Keratinocyte (primary cell): ENCODE results near the gene MBIP. TPM values are rescaled to one million over a fixed set of nuclear protein-coding genes. Genes with fewer than 3 reads are reported as not detected.

Source experiments
- DNase-seq: peaks from one replicate; pipeline ENCODE4 v3.0.0-alpha.2; 2011; ENCODE audit warnings: low read depth, missing footprints, low spot score
- FAIRE-seq: peaks from 2 replicates; lab custom pipeline; 2011; peaks lifted over from hg19 to GRCh38; lab: Jason Lieb, UNC
- H2AFZ ChIP-seq: 2 replicates; pipeline ENCODE4 v1.6.0; 2012; ENCODE audit warnings: low read length, control low read depth, inconsistent platforms; ENCODE audit not compliant: control insufficient read depth
- H3K27ac ChIP-seq: 2 replicates; pipeline ENCODE4 v1.5.1; 2011; ENCODE audit warnings: low read length; ENCODE audit not compliant: control insufficient read depth, insufficient read depth
- H3K27me3 ChIP-seq: 3 replicates; pipeline ENCODE4 v1.6.0; 2011; ENCODE audit warnings: low read length; ENCODE audit not compliant: control insufficient read depth, insufficient read depth; ENCODE audit errors: extremely low read depth
- H3K36me3 ChIP-seq, 2 experiments: 2 replicates in 1 of 2; 3 replicates in 1 of 2; pipeline ENCODE4 v1.5.1; 2011; ENCODE audit warnings: low read length in 2 of 2, mild to moderate bottlenecking in 1 of 2; ENCODE audit not compliant: control insufficient read depth in 2 of 2, insufficient read depth in 2 of 2; ENCODE audit errors: extremely low read depth in 1 of 2
- H3K4me1 ChIP-seq: 3 replicates; pipeline ENCODE4 v1.5.1; 2011; ENCODE audit warnings: low read length; ENCODE audit not compliant: control insufficient read depth, insufficient read depth; ENCODE audit errors: extremely low read depth
- H3K4me2 ChIP-seq: 3 replicates; pipeline ENCODE4 v1.6.0; 2011; ENCODE audit warnings: low read depth, low read length; ENCODE audit not compliant: control insufficient read depth, insufficient read depth; ENCODE audit errors: extremely low read depth
- H3K4me3 ChIP-seq, 3 experiments: fragments of 200-600 bp in 1 of 3; sonication (generic) in 1 of 3; 2 replicates in 2 of 3; 3 replicates in 1 of 3; pipeline ENCODE4 v1.5.1; 2011 to 2016; ENCODE audit warnings: low read length in 3 of 3, mild to moderate bottlenecking in 3 of 3, control low read depth in 2 of 3, inconsistent platforms in 1 of 3, low read depth in 1 of 3, mixed read lengths in 1 of 3, mixed run types in 1 of 3, moderate library complexity in 1 of 3; ENCODE audit not compliant: control insufficient read depth in 2 of 3, insufficient read depth in 2 of 3; ENCODE audit errors: extremely low read depth in 1 of 3
- H3K79me2 ChIP-seq: 2 replicates; pipeline ENCODE4 v1.6.0; 2012; ENCODE audit warnings: low read length; ENCODE audit not compliant: control insufficient read depth, insufficient read depth
- H3K9ac ChIP-seq: 3 replicates; pipeline ENCODE4 v1.6.0; 2011; ENCODE audit warnings: low read length; ENCODE audit not compliant: control insufficient read depth, insufficient read depth; ENCODE audit errors: extremely low read depth
- H3K9me1 ChIP-seq: 3 replicates; pipeline ENCODE4 v1.6.0; 2011; ENCODE audit warnings: low read length; ENCODE audit not compliant: control insufficient read depth, insufficient read depth; ENCODE audit errors: extremely low read depth
- H3K9me3 ChIP-seq: 2 replicates; pipeline ENCODE4 v1.5.1; 2012; ENCODE audit warnings: low read depth, low read length; ENCODE audit not compliant: control insufficient read depth
- H4K20me1 ChIP-seq: 3 replicates; pipeline ENCODE4 v1.6.0; 2011; ENCODE audit warnings: low read length; ENCODE audit not compliant: control insufficient read depth, insufficient read depth; ENCODE audit errors: extremely low read depth
- CTCF ChIP-seq, 3 experiments: IDR thresholded peaks in 1 of 3; conservative IDR thresholded peaks in 1 of 3; optimal IDR thresholded peaks in 1 of 3; 2 replicates in 2 of 3; 3 replicates in 1 of 3; pipeline versions ENCODE3 to v1.5.1; 2011; ENCODE audit warnings: low read length in 3 of 3, mild to moderate bottlenecking in 3 of 3, moderate library complexity in 2 of 3, control low read depth in 1 of 3, inconsistent platforms in 1 of 3; ENCODE audit not compliant: insufficient read depth in 2 of 3; ENCODE audit errors: extremely low read depth in 1 of 3
- EZH2 ChIP-seq: IDR thresholded peaks from one replicate; pipeline ENCODE4 v1.6.1; 2012; ENCODE audit warnings: inconsistent platforms, mild to moderate bottlenecking, low read length, moderate library complexity
- dilution Hi-C: fragments of 300-500 bp; cut with MboI; formaldehyde crosslinking; loops from one replicate; pipeline ENCODE4 v1.7.0; 2020; ENCODE audit warnings: low sequenced_read_pairs; ENCODE audit not compliant: extremely low pct_ligation_motif_present
- polyA plus RNA-seq, 5 experiments: library from polyadenylated mRNA; depleted of rRNA in 3 of 5; stranded (reverse) in 3 of 5; stranded (forward) in 1 of 5; unstranded in 1 of 5; fragments of >200 nt; gene quantifications; 1 replicate in 1 of 5; 2 replicates in 3 of 5; 3 replicates in 1 of 5; pipeline versions ENCODE4 v1.2.1 to v1.2.3, GENCODE V29; 2011 to 2012; ENCODE audit warnings: missing spikeins in 2 of 5, low read depth in 1 of 5, low replicate concordance in 1 of 5

The MBIP gene
- polyA plus RNA-seq, 1 donor (not counting 4 experiments of a cell fraction or from before 2014, with no cell fraction given) = 28.3 TPM

- FAIRE-seq (no peak), DNase-seq (no peak)
- no peaks in the 10 kb centered on the region for H3K27me3 ChIP-seq
- no peaks in the 10 kb centered on the region for H3K9me1 ChIP-seq
- no peaks in the 10 kb centered on the region for H3K79me2 ChIP-seq
- no peak overlapping the region for H3K4me3 ChIP-seq
- no peaks in the 10 kb centered on the region for H3K9me3 ChIP-seq
- dilution Hi-C loops = no loop called here
- no peak overlapping the region for H2AFZ ChIP-seq
- no peak overlapping the region for H3K9ac ChIP-seq
- TF ChIP-seq CTCF (optimal IDR thresholded peaks at IDR 0.05 in 1 of 3, IDR thresholded peaks at IDR 0.05 in 1 of 3, conservative IDR thresholded peaks at IDR 0.05 in 1 of 3; ENCODE audit: extremely low read depth in 1 of 3, insufficient read depth in 2 of 3, low read length in 3 of 3) (no peak), EZH2 (no peak)
- H4K20me1 ChIP-seq = no peaks in the 10 kb centered on the region
- H3K27ac ChIP-seq = no peak overlapping the region
- H3K4me1 ChIP-seq = peaks cover 2% of the 10 kb centered on the region
- no peak overlapping the region for H3K4me2 ChIP-seq
- H3K36me3 ChIP-seq = peaks cover 2 to 8% of the 10 kb centered on the region in 2 experiments
Measured at GRCh38 chr14:36295642-36296627, 24.5 kb downstream of the MBIP start.

- no peak overlapping the region for H3K27ac ChIP-seq
- H3K4me1 ChIP-seq = peaks cover 2% of the 10 kb centered on the region
- no peaks in the 10 kb centered on the region for H3K79me2 ChIP-seq
- H4K20me1 ChIP-seq = no peaks in the 10 kb centered on the region
- no peak for FAIRE-seq
- H3K36me3 ChIP-seq = peaks cover 2 to 8% of the 10 kb centered on the region in 2 experiments
- dilution Hi-C loops = no loop called here
- H3K4me2 ChIP-seq = no peak overlapping the region
- H3K9ac ChIP-seq = no peak overlapping the region
- no peaks in the 10 kb centered on the region for H3K9me1 ChIP-seq
- H3K27me3 ChIP-seq = no peaks in the 10 kb centered on the region
- DNase-seq = no peak
- no peak overlapping the region for H2AFZ ChIP-seq
- no peak overlapping the region for H3K4me3 ChIP-seq
- no peaks in the 10 kb centered on the region for H3K9me3 ChIP-seq
- no peak for TF ChIP-seq EZH2
- TF ChIP-seq CTCF (optimal IDR thresholded peaks at IDR 0.05 in 1 of 3, IDR thresholded peaks at IDR 0.05 in 1 of 3, conservative IDR thresholded peaks at IDR 0.05 in 1 of 3; ENCODE audit: extremely low read depth in 1 of 3, insufficient read depth in 2 of 3, low read length in 3 of 3) = no peak
Measured at GRCh38 chr14:36294543-36294942, 25.9 kb downstream of the MBIP start.
